RWPE1 (cell line): ENCODE measurements around the gene TBC1D32.
"Not testable (repeated sequence)": the region's sequence is repeated elsewhere in the genome, so short reads cannot be mapped to it uniquely, and the experiment has no call there.

ENCODE experiments used
- CTCF ChIA-PET: fragments of 350-600 bp; sonication (Branson Sonifier 250); formaldehyde crosslinking; extraction: SDS; loops from one replicate; lab custom pipeline; 2021; lab: Yijun Ruan, JAX
- POLR2A ChIA-PET: fragments of 400-600 bp; formaldehyde crosslinking; extraction: SDS; loops from one replicate; lab custom pipeline; 2020; ENCODE audit warnings: antibody characterized with exemption; ENCODE audit not compliant: low non-redundant PET; lab: Yijun Ruan, JAX
- DNase-seq: peaks from one replicate; pipeline ENCODE4 v3.0.0; 2012; ENCODE audit warnings: low spot score
- H3K27ac ChIP-seq: fragments of 450-650 bp; 2 replicates; pipeline ENCODE4 v1.5.1; 2017
- TF ChIP-seq, protein P1 (sequence below): fragments of 450-650 bp; conservative IDR thresholded peaks from 2 replicates; pipeline ENCODE4 v1.5.1; 2017; ENCODE audit warnings: low read depth, mild to moderate bottlenecking

TBC1D32 gene, protein sequence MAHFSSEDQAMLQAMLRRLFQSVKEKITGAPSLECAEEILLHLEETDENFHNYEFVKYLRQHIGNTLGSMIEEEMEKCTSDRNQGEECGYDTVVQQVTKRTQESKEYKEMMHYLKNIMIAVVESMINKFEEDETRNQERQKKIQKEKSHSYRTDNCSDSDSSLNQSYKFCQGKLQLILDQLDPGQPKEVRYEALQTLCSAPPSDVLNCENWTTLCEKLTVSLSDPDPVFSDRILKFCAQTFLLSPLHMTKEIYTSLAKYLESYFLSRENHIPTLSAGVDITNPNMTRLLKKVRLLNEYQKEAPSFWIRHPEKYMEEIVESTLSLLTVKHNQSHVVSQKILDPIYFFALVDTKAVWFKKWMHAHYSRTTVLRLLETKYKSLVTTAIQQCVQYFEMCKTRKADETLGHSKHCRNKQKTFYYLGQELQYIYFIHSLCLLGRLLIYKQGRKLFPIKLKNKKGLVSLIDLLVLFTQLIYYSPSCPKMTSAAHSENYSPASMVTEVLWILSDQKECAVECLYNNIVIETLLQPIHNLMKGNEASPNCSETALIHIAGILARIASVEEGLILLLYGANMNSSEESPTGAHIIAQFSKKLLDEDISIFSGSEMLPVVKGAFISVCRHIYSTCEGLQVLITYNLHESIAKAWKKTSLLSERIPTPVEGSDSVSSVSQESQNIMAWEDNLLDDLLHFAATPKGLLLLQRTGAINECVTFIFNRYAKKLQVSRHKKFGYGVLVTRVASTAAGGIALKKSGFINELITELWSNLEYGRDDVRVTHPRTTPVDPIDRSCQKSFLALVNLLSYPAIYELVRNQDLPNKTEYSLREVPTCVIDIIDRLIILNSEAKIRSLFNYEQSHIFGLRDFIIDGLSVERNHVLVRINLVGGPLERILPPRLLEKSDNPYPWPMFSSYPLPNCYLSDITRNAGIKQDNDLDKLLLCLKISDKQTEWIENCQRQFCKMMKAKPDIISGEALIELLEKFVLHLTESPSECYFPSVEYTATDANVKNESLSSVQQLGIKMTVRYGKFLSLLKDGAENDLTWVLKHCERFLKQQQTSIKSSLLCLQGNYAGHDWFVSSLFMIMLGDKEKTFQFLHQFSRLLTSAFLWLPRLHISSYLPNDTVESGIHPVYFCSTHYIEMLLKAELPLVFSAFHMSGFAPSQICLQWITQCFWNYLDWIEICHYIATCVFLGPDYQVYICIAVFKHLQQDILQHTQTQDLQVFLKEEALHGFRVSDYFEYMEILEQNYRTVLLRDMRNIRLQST

DNA sequence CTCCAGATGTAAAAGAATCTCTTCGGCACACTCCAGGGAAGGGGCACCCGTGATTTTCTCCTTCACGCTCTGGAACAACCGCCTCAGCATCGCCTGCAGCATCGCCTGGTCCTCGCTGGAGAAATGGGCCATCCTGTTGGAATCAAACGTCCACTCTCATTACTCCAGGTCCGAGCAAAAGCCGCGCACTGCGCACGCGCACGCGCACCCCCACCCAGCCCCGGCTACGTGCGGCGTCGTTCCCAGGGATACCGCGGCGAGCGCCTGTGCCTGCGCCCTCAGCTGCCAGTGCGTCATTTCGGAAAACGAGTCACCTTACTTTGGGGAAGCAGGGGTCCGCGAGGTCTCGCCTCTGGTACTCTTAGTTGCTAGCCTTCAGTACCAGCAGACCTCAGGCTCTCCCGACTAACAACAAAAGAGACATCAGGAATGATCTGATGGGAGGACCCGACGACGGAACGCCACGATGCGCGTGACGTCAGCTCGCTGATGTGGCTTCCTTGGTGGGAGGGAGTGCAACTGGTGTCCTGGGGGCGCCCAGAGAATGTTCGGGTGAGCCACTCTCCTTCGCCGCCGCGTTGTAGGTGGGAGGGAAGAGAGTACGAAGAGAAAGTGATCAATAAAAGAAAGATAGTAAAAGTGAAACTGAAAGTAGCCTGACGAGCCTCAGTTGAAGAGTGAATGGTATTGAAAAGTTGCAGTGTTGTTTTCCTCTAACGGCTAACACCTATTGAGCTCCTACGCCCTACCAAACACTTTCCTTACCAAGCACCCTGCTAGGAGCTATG lies at the start of gene TBC1D32:
Gene TBC1D32 (minus strand): TSS at position 182 of the 788 bp plus-strand sequence. CDS start 50 bp downstream, at position 132.
- peak within 1 kb of the TSS; percentile 91 for H3K27ac ChIP-seq
- ChIA-PET POLR2A (no interaction called here), CTCF (interaction anchor here (0.6 to 1.0 kb wide), 2 partner anchors 16 to 125 kb away, joined by 3 to 4 read pairs; no protein-coding TSS in a partner anchor)
- TF ChIP-seq, protein P1, sequence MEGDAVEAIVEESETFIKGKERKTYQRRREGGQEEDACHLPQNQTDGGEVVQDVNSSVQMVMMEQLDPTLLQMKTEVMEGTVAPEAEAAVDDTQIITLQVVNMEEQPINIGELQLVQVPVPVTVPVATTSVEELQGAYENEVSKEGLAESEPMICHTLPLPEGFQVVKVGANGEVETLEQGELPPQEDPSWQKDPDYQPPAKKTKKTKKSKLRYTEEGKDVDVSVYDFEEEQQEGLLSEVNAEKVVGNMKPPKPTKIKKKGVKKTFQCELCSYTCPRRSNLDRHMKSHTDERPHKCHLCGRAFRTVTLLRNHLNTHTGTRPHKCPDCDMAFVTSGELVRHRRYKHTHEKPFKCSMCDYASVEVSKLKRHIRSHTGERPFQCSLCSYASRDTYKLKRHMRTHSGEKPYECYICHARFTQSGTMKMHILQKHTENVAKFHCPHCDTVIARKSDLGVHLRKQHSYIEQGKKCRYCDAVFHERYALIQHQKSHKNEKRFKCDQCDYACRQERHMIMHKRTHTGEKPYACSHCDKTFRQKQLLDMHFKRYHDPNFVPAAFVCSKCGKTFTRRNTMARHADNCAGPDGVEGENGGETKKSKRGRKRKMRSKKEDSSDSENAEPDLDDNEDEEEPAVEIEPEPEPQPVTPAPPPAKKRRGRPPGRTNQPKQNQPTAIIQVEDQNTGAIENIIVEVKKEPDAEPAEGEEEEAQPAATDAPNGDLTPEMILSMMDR: no peak
- DNase-seq: peak; percentile 93

DNA sequence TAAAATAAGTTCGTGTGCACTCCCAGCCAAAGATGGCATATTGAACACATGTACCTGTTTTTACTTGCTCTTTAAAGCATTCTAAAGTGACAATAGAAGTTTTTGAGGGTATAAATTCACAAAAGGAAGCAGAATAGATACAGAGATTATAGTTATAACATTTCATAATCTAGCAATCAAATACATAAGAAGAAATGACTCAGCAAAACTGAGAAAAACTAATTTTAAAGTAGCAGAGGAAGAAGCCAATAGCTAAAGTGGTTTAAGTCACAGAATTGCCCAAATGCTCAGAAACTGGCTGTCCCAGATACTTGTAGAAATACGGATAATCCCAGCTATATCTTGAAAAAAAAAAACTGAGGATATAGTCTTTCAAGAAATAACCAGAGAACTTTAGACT lies 49.2 kb upstream of the TBC1D32 start:
- CTCF ChIA-PET: no interaction called here

DNA sequence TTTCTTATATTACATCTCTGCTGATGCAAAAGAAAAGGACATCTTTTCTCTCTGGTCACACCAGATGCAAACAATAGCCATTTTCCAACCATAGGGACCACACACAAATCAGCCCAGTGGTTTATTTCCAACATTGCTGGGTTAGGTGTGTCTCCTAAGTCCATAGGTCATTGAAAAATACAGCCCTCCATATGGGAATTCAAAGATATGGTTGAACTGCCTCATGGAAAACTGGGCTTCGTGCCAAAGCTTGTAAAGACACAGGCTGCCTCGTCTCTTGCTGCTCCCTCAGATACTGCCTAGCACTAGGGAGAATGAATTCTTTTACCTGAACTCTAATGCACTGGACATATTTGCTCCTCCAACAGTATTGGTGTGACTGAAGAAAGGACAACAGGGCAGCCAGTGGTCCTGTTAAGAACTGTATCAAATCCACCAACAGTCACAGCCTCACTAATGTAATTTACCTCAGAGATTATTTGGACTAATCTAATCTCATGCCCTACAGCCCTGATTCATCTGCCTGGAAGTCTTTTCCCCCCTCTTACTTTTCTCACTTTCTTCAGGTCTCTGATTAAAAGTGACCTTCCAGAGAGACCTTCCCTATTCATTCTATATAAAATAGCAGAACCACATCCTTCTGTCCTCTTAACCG lies 48.3 kb upstream of the TBC1D32 start:
- DNase-seq: no peak
- ChIA-PET POLR2A (no interaction called here), CTCF (no interaction called here)
- TF ChIP-seq, protein P1: no peak
- H3K27ac ChIP-seq: no peak overlapping the region

More for the DNA sequence above, 49.2 kb upstream of the TBC1D32 start:
- POLR2A ChIA-PET: no interaction called here
- no peak overlapping the region for H3K27ac ChIP-seq
- no peak for DNase-seq
- TF ChIP-seq, protein P1: no peak

- ChIA-PET CTCF (interaction anchor here (0.6 kb wide), 1 partner anchor 51 kb away, joined by 3 read pairs; no protein-coding TSS in a partner anchor), POLR2A (no interaction called here)
- TF ChIP-seq, protein P1: no peak
- DNase-seq: no peak
- no peak overlapping the region for H3K27ac ChIP-seq
These were observed 42.1 kb upstream of the TBC1D32 start for GRCh38 chr6:121376411-121376810.

GRCh38 chr6:121374219-121374618 lies 39.9 kb upstream of the TBC1D32 start:
- DNase-seq, POLR2A ChIA-PET, H3K27ac ChIP-seq: not testable (repeated sequence)
- CTCF ChIA-PET: interaction anchor here (0.9 kb wide), 1 partner anchor 810 kb away, joined by 3 read pairs; no protein-coding TSS in a partner anchor
